GM12892 (cell line): ENCODE measurements around the gene CNOT6.

ENCODE experiments used
- DNase-seq: peaks from one replicate; pipeline ENCODE4 v3.0.0; 2011; ENCODE audit not compliant: insufficient read length
- FAIRE-seq: peaks from 2 replicates; lab custom pipeline; 2011; peaks lifted over from hg19 to GRCh38; lab: Jason Lieb, UNC
- POLR2A ChIP-seq: IDR thresholded peaks from 2 replicates; pipeline ENCODE4 v1.6.1; 2011; ENCODE audit warnings: low read depth, low read length, control low read depth
- POLR2AphosphoS5 ChIP-seq: IDR thresholded peaks from 2 replicates; pipeline ENCODE4 v1.6.1; 2011; ENCODE audit warnings: low read depth, low read length, control low read depth
- TAF1 ChIP-seq: IDR thresholded peaks from 2 replicates; pipeline ENCODE4 v1.6.1; 2011; ENCODE audit warnings: low read depth, mild to moderate bottlenecking, control low read depth, low read length, borderline replicate concordance

The CNOT6 gene

GRCh38 chr5:180624587-180624986 lies 130.4 kb downstream of the CNOT6 start:
- no peak for DNase-seq
- TF ChIP-seq TAF1: no peak
- FAIRE-seq: no peak

- TF ChIP-seq TAF1 (no peak), POLR2A (no peak), POLR2AphosphoS5 (no peak)
- FAIRE-seq: no peak
- no peak for DNase-seq
Observed at GRCh38 chr5:180625125-180625790, 131.1 kb downstream of the CNOT6 start.

GRCh38 chr5:180625791-180626660 lies 131.8 kb downstream of the CNOT6 start:
- no peak for TF ChIP-seq POLR2A
- no peak for TF ChIP-seq TAF1
- no peak for TF ChIP-seq POLR2AphosphoS5
- no peak for DNase-seq
- no peak for FAIRE-seq

- TF ChIP-seq TAF1: no peak
- TF ChIP-seq POLR2A: no peak
- no peak for TF ChIP-seq POLR2AphosphoS5
- FAIRE-seq: no peak
Observed at GRCh38 chr5:180626661-180627385, 132.6 kb downstream of the CNOT6 start.

GRCh38 chr5:180627386-180628120 lies 133.4 kb downstream of the CNOT6 start:
- DNase-seq: no peak
- TF ChIP-seq TAF1: no peak
- no peak for TF ChIP-seq POLR2A
- TF ChIP-seq POLR2AphosphoS5: no peak
- FAIRE-seq: no peak

More at GRCh38 chr5:180626661-180627385, 132.6 kb downstream of the CNOT6 start:
- DNase-seq: no peak
